GM21360 (cell line): ENCODE measurements around the gene SLC35A2.
"Not testable (repeated sequence)": the region's sequence is repeated elsewhere in the genome, so short reads cannot be mapped to it uniquely, and the experiment has no call there.

Experiments
- ATAC-seq: cut with Tn5 transposase; IDR thresholded peaks from one replicate; pipeline ENCODE4 v1.9.1; 2021; ENCODE audit warnings: mild to moderate bottlenecking, moderate library complexity; ENCODE audit not compliant: unreplicated experiment

The SLC35A2 gene

DNA sequence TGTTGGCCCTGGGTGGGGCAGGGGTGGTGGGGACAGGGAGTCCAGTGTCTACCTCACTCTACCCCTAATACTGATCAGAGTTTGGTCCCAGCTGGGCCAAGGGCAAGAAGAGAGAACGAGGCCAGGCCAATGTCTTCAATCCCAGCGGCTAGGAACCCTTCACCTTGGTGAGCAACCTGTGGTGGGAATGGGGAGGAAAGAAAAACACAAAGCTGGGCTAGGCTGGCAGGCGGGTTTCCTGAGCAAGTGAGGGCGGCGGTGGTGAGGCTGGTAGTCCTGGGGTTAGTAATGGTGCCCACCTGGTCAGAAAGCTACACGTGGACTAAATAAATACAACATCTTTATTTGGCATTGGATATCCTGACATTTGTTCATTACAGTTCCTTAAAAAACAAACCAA is 8.2 kb downstream of the SLC35A2 start:
- no peak for ATAC-seq

DNA sequence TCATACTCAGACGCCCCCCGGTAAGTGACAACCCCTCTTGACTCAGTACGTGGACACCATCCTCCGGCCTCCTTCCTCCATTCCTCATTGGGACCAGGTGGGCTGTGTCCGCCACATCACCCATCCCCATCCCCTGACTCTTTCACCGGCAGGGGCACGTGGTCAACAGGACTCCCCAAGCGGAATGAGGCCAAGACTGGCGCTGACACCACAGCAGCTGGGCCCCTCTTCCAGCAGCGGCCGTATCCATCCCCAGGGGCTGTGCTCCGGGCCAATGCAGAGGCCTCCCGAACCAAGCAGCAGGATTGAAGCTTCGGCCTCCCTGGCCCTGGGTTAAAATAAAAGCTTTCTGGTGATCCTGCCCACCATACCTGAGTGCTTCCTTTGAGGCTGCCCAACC is 8.7 kb downstream of the SLC35A2 start:
- ATAC-seq: no peak

GRCh38 chrX:48902135-48902534 is 9.3 kb downstream of the SLC35A2 start:
- no peak for ATAC-seq

DNA sequence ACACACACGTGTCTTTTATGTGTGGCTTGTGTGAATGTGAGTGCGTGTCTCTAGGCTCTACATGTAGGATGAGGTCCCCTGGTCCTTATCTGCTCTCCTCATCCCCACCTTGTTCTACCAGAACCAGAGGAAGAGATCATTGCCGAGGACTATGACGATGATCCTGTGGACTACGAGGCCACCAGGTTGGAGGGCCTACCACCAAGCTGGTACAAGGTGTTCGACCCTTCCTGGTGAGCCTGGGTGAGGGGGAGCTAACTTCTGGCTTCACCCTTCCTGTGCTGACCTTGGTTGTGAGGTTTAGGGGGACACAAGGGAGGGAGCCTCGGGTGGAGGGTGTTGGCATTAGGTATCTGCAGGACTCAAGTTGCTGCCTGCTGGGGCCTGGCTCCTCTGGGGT is 10.4 kb downstream of the SLC35A2 start:
- ATAC-seq: no peak

DNA sequence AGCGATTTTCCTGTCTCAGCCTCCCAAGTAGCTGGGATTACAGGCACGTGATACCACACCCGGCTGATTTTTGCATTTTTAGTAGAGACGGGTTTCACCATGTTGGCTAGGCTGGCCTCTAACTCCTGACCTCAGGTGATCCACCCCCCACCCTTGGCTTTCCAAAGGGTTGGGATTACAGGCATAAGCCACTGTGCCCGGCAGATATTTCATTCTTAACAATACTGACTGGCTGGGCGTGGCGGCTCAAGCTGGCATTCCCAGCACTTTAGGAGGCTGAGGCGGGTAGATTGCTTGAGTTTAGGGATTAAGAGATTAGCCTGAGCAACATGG is 12.4 kb downstream of the SLC35A2 start:
- ATAC-seq: no peak

DNA sequence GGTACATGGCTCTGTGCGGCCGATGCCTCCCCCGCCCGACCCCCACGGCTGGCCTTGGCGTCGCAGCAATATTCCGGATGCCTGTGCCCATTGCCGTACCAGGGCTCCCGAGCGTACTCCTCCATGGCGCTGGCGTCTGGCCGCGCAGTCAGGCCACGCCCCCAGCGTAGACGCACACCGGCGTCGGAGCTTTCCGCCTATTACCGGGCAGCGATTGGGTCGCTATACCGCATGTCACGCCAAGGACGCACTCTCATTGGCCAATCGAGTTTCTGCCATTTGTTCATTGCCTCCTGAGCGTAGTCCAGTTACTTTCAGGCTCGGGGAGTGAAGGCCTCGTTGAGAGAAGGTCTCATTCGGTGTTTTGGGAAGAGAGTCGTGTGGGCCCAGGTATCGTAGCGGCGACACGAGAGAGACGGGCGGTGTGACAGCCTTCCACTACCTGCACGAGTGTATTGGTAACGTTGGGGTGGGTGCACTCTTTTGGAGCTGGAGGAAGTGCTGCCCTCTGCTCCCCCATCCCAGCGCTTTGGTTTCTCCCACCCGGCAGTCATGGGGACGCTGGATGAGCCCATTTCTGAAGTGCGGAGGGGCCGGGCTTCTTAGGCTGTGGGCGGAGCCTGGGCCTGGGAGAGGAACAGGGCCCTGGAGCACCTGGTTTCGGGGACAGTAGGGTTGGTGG is 13.7 kb downstream of the SLC35A2 start, which contains the start of the genes PQBP1 and TIMM17B:
TSS of gene PQBP1 (plus strand) at position 306 of the 682 bp plus-strand sequence. CDS start 580 bp downstream, outside the sequence.
TSS of gene TIMM17B (minus strand) at position 144 of the 682 bp plus-strand sequence. CDS start at position 125, 19 bp downstream.
- peak; percentile 80 for ATAC-seq

GRCh38 chrX:48897157-48897624 is 14.3 kb downstream of the SLC35A2 start:
- ATAC-seq: peak; percentile 19

GRCh38 chrX:48896611-48897011 is 14.8 kb downstream of the SLC35A2 start:
- no peak for ATAC-seq

GRCh38 chrX:48894891-48895290 is 16.6 kb downstream of the SLC35A2 start:
- no peak for ATAC-seq

DNA sequence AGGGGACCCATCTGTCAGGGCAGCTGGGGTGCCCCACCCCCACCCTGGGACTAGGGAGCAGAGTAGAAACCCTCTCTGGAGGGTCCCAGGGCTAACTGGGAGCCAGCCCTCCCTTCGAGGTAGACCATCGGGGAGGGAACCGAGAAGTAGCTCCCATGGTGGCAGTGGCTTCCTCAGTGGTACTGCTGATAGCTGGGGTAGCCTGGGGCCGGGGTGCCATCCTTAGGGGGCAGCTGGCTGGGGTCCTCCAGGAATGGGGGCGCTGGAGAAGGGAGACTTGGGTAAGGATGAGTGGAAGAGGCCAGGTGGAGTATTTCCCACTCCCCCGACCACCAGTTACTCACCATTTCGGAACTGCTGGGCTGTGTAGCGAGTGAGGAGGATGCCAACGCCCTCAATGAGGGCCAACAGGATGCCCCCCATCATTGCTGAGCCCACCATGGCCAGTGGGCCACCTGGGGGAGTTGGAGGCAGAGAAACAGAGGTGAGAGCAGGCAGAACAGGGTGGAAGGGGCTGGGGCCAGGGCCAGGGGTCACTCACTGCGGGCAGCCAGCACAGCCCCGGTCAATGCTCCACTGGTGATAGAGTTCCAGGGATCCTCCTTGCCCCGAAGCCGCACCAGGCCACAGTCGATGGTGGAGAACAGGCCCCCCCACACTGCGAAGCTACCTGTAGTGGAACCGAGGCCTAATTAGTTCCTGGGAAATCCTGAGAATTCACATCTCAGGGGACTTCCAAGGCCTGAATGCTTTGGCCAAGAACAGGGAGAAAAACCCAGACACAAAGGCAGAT is 17.7 kb downstream of the SLC35A2 start:
- no peak for ATAC-seq

DNA sequence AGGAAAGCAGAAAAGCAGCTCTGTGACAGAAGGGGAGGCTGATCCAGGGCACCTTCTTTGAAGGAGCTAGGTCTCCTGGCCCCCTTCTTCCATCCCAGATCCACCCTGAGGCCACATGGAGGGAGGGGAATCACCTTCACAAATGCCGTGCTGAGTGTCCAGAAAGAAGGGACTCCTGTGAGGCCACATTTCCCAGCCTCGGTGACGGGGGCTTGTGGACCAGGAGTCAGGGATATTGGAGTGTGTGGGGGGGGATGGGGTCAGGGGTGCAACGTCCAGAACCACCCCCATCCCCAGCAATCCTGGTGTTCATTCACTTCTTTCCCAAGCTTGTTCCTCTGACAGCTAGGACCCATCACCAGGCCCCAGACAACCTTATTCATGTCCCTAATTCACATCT is 18.6 kb downstream of the SLC35A2 start:
- no peak for ATAC-seq

- peak; percentile 74 for ATAC-seq
Observed at GRCh38 chrX:48891402-48892288, 19.8 kb downstream of the SLC35A2 start.

DNA sequence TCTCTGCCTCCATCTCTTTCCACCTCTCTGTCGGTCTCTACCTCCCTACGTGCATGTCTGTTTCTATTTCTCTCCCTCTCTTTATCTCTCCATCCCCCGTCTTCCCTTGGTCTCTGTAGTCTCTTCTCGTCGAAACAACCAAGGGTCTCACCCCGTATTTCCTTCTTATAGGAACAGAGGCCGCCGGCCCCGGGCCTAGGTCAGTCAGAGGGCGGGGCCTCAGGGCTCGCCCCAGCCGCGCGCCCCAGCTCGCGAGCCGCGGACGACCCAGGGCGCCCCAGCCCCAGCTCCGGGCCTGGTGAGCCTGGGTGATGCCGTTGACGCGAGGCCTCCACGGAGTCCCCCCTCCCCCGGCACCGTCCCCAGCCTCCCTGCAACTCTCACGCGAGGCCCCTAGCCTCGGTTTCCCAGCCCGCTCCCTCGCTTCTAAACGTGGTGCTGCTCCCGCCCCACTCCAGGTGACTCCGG is 20.5 kb downstream of the SLC35A2 start:
- ATAC-seq: peak; percentile 26

- ATAC-seq: no peak
Observed at GRCh38 chrX:48890296-48890925, 21.0 kb downstream of the SLC35A2 start.

DNA sequence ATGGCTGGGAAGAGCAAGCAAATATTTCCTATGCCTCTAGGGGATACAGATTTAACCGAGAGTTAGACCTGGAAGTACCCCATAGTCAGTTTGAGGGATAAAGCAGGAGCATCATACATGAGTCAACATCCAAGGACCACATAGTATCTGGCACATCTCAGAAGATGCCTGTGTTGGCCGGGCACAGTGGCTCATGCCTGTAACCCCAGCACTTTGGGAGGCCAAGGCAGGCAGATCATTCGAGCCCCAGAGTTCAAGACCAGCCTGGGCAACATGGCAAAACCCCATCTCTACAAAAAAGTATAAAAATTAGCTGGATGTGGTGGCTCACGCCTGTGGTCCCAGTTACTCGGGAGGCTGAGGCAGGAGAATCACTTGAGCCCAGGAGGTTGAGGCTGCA is 24.9 kb downstream of the SLC35A2 start:
- not testable (repeated sequence) for ATAC-seq

DNA sequence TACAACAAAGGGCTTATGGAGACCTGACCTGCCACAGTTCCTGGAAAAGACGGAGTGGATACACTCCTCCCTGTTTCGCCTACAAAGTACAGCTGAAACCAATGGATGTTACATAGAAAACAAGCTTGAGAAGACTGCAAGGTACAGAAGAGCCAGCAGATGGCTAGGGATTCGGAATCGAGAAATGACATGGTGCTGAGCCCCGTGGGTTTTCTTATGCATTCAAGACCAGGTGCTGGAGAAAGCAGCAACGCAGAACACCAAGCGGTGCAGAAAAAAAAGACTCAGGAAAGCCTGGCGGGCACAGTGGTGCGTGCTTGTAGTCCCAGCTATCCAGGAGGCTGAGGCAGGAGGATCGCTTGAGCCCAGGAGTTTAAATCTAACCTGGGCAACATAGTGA is 27.7 kb downstream of the SLC35A2 start:
- ATAC-seq: no peak

- not testable (repeated sequence) for ATAC-seq
Observed at GRCh38 chrX:48876944-48877343, 34.5 kb downstream of the SLC35A2 start.

- not testable (repeated sequence) for ATAC-seq
Observed at GRCh38 chrX:48872017-48872416, 39.4 kb downstream of the SLC35A2 start.

DNA sequence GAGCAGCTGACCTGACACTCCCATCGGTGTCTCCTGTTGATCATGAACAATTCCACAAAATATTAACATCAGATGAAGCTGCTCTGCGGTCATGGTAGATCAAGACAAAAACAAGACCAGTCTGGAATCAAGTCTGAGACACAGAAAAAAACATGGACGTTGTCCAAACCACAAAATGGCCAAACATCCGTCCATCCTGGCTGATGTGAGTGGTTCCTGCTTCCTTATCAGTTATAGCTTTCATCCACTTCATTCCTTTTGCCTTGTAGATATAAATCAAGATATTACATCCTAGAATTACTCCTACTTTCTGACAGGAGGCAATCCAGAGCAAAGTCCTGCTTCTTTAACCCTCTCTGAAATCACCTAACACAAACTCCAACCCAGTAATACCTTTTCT is 47.2 kb downstream of the SLC35A2 start:
- ATAC-seq: no peak

- ATAC-seq: no peak
Observed at GRCh38 chrX:48854898-48855297, 56.5 kb downstream of the SLC35A2 start.
